GM06990 (cell line): ENCODE data around the gene RAMP2.

Source experiments
- DNase-seq: peaks from one replicate; pipeline ENCODE4 v3.0.0-alpha.2; 2011; ENCODE audit not compliant: insufficient read length; ENCODE audit errors: extremely low read depth
- H3K27me3 ChIP-seq: replicated peaks from 2 replicates; pipeline ENCODE4 v1.6.0; 2011; ENCODE audit warnings: low read length; ENCODE audit not compliant: control insufficient read depth, insufficient read depth
- H3K36me3 ChIP-seq: 2 replicates; pipeline ENCODE4 v1.5.1; 2011; ENCODE audit warnings: low read length; ENCODE audit not compliant: control insufficient read depth, insufficient read depth
- H3K4me3 ChIP-seq: replicated peaks from 2 replicates; pipeline ENCODE4 v1.5.1; 2011; ENCODE audit warnings: low read depth, mild to moderate bottlenecking, control low read depth, low read length
- TF ChIP-seq, protein P1 (sequence below): IDR thresholded peaks from 2 replicates; pipeline ENCODE4 v1.5.1; 2011; ENCODE audit warnings: low read length, control low read depth, mild to moderate bottlenecking, inconsistent platforms; ENCODE audit not compliant: insufficient read depth, poor library complexity, severe bottlenecking

The RAMP2 gene

DNA sequence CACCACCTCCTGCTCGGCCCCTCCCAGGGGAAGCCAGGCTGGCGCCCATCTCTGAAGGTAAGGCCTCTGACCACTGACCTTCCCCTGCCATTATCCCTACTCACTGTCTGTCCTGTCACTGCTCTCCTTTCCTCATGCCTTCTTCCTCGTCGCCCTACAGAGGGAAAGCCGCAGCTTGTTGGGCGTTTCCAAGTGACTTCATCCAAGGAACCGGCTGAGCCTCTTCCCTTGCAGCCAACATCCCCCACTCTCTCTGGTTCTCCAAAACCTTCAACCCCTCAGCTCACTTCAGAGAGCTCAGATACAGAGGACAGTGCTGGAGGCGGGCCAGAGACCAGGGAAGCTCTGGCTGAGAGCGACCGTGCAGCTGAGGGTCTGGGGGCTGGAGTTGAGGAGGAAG, 34.4 kb downstream of the RAMP2 start:
- H3K36me3 ChIP-seq = no peaks in the 10 kb centered on the region; the same call in none of the 2 replicates
- no peak overlapping the region for H3K4me3 ChIP-seq
- no peak for DNase-seq
- TF ChIP-seq, protein P1, sequence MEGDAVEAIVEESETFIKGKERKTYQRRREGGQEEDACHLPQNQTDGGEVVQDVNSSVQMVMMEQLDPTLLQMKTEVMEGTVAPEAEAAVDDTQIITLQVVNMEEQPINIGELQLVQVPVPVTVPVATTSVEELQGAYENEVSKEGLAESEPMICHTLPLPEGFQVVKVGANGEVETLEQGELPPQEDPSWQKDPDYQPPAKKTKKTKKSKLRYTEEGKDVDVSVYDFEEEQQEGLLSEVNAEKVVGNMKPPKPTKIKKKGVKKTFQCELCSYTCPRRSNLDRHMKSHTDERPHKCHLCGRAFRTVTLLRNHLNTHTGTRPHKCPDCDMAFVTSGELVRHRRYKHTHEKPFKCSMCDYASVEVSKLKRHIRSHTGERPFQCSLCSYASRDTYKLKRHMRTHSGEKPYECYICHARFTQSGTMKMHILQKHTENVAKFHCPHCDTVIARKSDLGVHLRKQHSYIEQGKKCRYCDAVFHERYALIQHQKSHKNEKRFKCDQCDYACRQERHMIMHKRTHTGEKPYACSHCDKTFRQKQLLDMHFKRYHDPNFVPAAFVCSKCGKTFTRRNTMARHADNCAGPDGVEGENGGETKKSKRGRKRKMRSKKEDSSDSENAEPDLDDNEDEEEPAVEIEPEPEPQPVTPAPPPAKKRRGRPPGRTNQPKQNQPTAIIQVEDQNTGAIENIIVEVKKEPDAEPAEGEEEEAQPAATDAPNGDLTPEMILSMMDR = no peak
- H3K27me3 ChIP-seq = no peaks in the 10 kb centered on the region

DNA sequence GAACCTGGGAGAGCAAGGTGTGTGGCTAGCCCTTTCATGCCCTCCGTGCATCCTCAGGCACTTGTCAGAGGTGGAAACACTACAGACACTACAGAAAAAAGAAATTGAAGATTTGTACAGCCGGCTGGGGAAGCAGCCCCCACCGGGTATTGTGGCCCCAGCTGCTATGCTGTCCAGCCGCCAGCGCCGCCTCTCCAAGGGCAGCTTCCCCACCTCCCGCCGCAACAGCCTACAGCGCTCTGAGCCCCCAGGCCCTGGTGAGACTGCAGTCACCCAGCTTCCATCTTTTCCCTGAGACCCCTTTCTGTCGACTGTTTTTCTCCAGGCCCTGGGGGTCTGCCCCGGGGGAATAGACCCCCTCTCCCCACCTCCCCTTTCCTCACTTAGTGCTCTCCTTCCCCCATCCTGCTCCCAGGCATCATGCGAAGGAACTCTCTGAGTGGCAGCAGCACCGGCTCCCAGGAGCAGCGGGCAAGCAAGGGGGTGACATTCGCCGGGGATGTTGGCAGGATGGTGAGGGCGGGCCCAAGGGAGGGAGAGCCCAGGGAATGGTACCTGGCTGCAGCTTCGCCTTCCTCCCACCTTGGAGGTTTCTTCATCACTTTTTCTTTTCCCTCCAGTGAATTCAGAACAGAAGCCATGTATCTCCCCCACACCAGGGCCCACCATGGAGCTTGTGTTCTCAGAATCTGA, 35.2 kb downstream of the RAMP2 start:
- DNase-seq = no peak
- Histone ChIP-seq H3K36me3 (no peaks in the 10 kb centered on the region; the same call in none of the 2 replicates), H3K4me3 (no peak overlapping the region), H3K27me3 (no peaks in the 10 kb centered on the region)
- TF ChIP-seq, protein P1 = no peak

DNA sequence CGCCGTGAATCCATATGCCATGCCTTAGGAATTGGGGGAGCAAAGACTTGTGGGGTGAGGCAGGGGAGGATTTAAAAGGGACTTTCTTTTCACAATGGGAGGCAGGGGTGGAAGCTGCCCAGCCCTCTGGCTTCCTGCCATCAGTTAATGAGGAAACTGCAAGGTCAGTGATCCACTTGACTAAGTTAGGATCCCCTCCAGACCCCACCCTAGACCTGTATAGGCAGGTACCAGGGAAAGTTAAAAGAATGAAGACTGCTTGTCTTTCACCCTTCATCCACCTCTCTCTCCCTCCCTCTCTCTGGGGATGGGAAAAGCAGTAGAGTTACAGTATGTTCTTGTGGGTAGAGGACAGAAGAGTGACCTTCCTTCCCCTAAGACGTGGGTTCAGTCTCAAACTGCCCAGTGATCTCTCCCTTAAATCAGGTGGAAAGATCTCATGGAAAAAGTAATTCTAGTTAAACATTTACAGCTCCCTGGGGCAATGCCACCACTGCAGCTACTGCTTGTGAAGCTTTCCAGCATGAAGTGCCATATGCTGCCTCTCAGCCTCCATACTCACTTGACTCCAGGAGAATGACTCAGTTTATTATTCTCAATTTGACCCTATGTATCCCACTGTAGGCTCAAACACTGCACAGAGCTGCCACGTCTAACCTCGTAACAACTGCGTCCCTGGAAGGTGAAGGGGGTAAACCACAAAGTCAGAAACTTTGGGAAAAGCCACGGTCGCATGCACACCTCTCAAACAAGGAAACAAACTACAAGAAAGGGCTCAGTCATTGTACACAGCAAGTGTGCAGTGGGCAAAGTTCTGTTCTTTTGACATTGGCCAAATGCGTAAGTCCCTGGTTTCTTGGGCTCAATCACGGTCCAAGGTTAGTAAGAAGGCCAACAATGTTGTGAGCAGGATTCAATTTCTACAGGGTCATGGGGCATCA, 36.3 kb downstream of the RAMP2 start:
- no peak for DNase-seq
- Histone ChIP-seq H3K36me3 (no peaks in the 10 kb centered on the region; the same call in none of the 2 replicates), H3K4me3 (peak overlapping the region; percentile 75), H3K27me3 (no peaks in the 10 kb centered on the region)
- TF ChIP-seq, protein P1 = no peak

DNA sequence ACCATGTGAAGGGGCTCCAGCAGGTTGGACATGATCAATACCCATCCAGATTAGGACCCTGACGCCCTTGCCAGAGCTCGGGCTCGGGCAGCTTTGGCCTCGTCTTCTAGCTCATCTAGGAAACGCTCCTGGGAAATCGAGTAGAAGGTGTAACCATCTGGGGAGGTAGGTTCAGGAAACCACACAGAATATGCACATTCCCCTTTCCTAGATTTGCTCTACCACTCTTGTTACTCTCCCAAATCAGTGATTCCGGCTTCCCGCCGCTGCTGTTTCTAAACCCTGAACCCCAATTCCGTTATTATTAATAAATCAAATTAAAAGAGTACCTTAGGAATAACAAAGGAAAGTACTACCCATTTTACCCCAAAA, 37.0 kb downstream of the RAMP2 start:
- H3K27me3 ChIP-seq = no peaks in the 10 kb centered on the region
- H3K36me3 ChIP-seq = no peaks in the 10 kb centered on the region; the same call in none of the 2 replicates
- peak overlapping the region; percentile 75 for H3K4me3 ChIP-seq
- DNase-seq = no peak
- TF ChIP-seq, protein P1 = no peak

DNA sequence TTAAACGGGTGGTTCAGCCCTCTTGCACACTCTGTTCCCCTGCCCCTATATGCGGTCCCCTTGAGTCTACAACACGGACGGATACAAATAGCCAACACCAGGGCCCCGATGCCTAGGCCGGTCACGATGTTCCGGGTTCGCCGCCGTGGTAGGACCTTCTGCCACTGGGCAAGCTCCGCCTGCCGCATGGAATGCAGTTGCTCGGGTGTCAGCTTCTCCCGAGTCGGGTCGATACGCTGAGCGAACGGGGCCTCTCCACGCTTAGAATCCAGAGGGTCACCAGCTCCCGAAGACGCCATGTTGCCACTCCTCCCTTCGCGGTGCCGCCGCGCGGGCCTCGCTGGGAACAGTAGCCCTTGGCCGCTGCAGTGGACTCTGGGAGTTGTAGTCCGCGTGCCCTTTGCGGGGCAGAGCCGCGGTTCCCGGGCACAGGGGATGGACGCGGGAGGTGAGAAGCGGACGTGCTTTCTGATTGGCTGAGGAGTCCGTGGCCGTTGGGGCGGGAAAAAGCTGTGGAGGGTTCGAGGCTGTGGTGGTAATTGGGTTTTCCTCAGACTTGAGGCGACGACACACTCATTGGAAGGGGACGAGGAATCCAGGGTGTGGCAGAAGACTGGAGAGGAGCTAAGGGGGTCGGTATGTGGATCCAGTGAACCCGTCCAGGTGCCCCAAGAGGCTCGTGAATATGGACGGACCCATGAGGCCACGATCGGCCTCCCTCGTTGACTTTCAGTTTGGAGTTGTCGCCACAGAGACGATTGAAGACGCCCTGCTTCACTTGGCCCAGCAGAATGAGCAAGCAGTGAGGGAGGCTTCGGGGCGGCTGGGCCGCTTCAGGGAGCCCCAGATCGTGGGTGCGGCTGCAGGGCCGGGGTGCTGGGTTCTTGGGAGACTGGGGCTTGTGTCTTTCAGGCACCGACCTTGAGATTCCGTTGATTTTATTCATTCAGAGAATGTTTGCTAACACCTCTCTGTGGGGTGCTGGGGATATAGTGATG, 37.7 kb downstream of the RAMP2 start, which contains the start of the genes CNTD1 and COA3:
Gene CNTD1 (plus strand): TSS at position 479 of the 998 bp plus-strand sequence. CDS start 207 bp downstream, at position 686.
Gene COA3 (minus strand): TSS at position 322 of the 998 bp plus-strand sequence. CDS start 23 bp downstream, at position 299.
- Histone ChIP-seq H3K27me3 (no peaks in the 10 kb centered on the region), H3K36me3 (no peaks in the 10 kb centered on the region; the same call in none of the 2 replicates), H3K4me3 (peak within 1 kb of the TSS; percentile 75)
- TF ChIP-seq, protein P1 = no peak
- DNase-seq = peak; percentile 88
